HepG2 (cell line): ENCODE data around the gene SNU13. TPM values are rescaled to one million over a fixed set of nuclear protein-coding genes. Genes with fewer than 3 reads are reported as not detected.

Source experiments
- CHD2 ChIP-seq: IDR thresholded peaks from 2 replicates; pipeline ENCODE4 v1.6.1; 2011; ENCODE audit warnings: low read depth, low read length, improper control_type of control experiment
- CREM ChIP-seq, 2 experiments: sonication (generic) in 1 of 2; formaldehyde crosslinking in 1 of 2; IDR thresholded peaks; 2 replicates each; pipeline versions ENCODE4 v1.4.0 to v1.6.1; 2016 to 2020; ENCODE audit warnings: antibody characterized with exemption in 1 of 2, mild to moderate bottlenecking in 1 of 2, missing genetic modification reagents in 1 of 2
- NFYC ChIP-seq: IDR thresholded peaks from 2 replicates; pipeline ENCODE4 v1.6.1; 2016; ENCODE audit warnings: missing genetic modification reagents, missing compliant biosample characterization
- RFXAP ChIP-seq: sonication (generic); formaldehyde crosslinking; IDR thresholded peaks from 2 replicates; pipeline ENCODE4 v1.4.0; 2020; ENCODE audit warnings: missing genetic modification reagents, borderline replicate concordance
- SNAPC2 ChIP-seq: sonication (generic); formaldehyde crosslinking; IDR thresholded peaks from 2 replicates; pipeline ENCODE4 v1.8.1; 2022; ENCODE audit warnings: mild to moderate bottlenecking, missing genetic modification reagents
- SNRNP70 ChIP-seq: fragments of 200-400 bp; formaldehyde crosslinking; IDR thresholded peaks from 2 replicates; pipeline ENCODE4 v1.6.1; 2017; ENCODE audit warnings: mild to moderate bottlenecking, low read depth, low read length, moderate library complexity
- SYNCRIP ChIP-seq: fragments of 200-400 bp; formaldehyde crosslinking; IDR thresholded peaks from 2 replicates; pipeline ENCODE4 v1.6.1; 2018; ENCODE audit warnings: mild to moderate bottlenecking, low read depth, low read length; ENCODE audit not compliant: insufficient read depth
- TCF12 ChIP-seq, 2 experiments: fragments of 450-650 bp in 1 of 2; sonication (generic) in 1 of 2; formaldehyde crosslinking in 1 of 2; IDR thresholded peaks; 2 replicates each; pipeline versions ENCODE4 v1.6.1 to v1.8.0; 2017 to 2022; ENCODE audit warnings: antibody characterized with exemption in 1 of 2, mild to moderate bottlenecking in 1 of 2, missing genetic modification reagents in 1 of 2, moderate library complexity in 1 of 2
- ZFP36 ChIP-seq: fragments of 150-350 bp; IDR thresholded peaks from 2 replicates; pipeline ENCODE4 v1.6.1; 2018; ENCODE audit warnings: borderline replicate concordance, low read length, low read depth; ENCODE audit not compliant: partially characterized antibody
- ZNF251 ChIP-seq: sonication (generic); formaldehyde crosslinking; IDR thresholded peaks from 2 replicates; pipeline ENCODE4 v1.9.0; 2021; ENCODE audit warnings: mild to moderate bottlenecking, missing genetic modification reagents
- ZNF446 ChIP-seq: sonication (generic); formaldehyde crosslinking; IDR thresholded peaks from 2 replicates; pipeline ENCODE4 v1.5.0; 2020; ENCODE audit warnings: mild to moderate bottlenecking, missing genetic modification reagents
- ZNF530 ChIP-seq: sonication (generic); formaldehyde crosslinking; IDR thresholded peaks from 2 replicates; pipeline ENCODE4 v1.5.0; 2020; ENCODE audit warnings: low read depth, mild to moderate bottlenecking, missing genetic modification reagents
- ZNF615 ChIP-seq: sonication (generic); formaldehyde crosslinking; IDR thresholded peaks from 2 replicates; pipeline ENCODE4 v1.5.0; 2020; ENCODE audit warnings: mild to moderate bottlenecking, missing genetic modification reagents, borderline replicate concordance
- ZNF652 ChIP-seq: IDR thresholded peaks from 2 replicates; pipeline ENCODE4 v1.6.1; 2016; ENCODE audit warnings: low read depth, borderline replicate concordance
- ZNF670 ChIP-seq: sonication (generic); formaldehyde crosslinking; IDR thresholded peaks from 2 replicates; pipeline ENCODE4 v1.8.0; 2022; ENCODE audit warnings: mild to moderate bottlenecking, missing genetic modification reagents, borderline replicate concordance
- ZNF83 ChIP-seq: sonication (generic); formaldehyde crosslinking; IDR thresholded peaks from 2 replicates; pipeline ENCODE4 v1.4.0; 2020; ENCODE audit warnings: missing genetic modification reagents, mild to moderate bottlenecking, borderline replicate concordance
- polyA plus RNA-seq, 8 experiments: library from polyadenylated mRNA; depleted of rRNA in 3 of 8; stranded (reverse) in 7 of 8; unstranded in 1 of 8; fragments of >200 nt; fragmentation: Illumina TruSeq in 4 of 8; extraction: Trizol in 4 of 8; gene quantifications; 2 replicates each; pipeline versions ENCODE4 v1.2.1 to v1.2.3, GENCODE V29; 2011 to 2016; ENCODE audit warnings: low read depth in 4 of 8, missing spikeins in 1 of 8, mixed read lengths in 1 of 8; ENCODE audit not compliant: insufficient read depth in 1 of 8
- total RNA-seq, 5 experiments: library from RNA; depleted of rRNA; stranded (reverse); fragments of >200 nt; fragmentation: Illumina TruSeq; extraction: Trizol; gene quantifications; 2 replicates each; pipeline ENCODE4 v1.2.3, GENCODE V29; 2016; ENCODE audit warnings: low read depth in 1 of 5
- TF ChIP-seq, protein P1 (sequence below): sonication (generic); formaldehyde crosslinking; IDR thresholded peaks from 2 replicates; pipeline ENCODE4 v1.8.0; 2023; ENCODE audit warnings: mild to moderate bottlenecking, missing genetic modification reagents
- TF ChIP-seq, protein P2 (sequence below): sonication (generic); formaldehyde crosslinking; IDR thresholded peaks from 2 replicates; pipeline ENCODE4 v1.5.0; 2020; ENCODE audit warnings: mild to moderate bottlenecking, missing genetic modification reagents
- TF ChIP-seq, protein P3 (sequence below): sonication (generic); formaldehyde crosslinking; IDR thresholded peaks from 2 replicates; pipeline ENCODE4 v1.4.0; 2020; ENCODE audit warnings: missing genetic modification reagents, borderline replicate concordance
- TF ChIP-seq, protein P4 (sequence below): sonication (generic); IDR thresholded peaks from 2 replicates; pipeline ENCODE4 v1.6.1; 2016; ENCODE audit warnings: low read depth, borderline replicate concordance
- TF ChIP-seq, protein P5 (sequence below): sonication (generic); formaldehyde crosslinking; IDR thresholded peaks from 2 replicates; pipeline ENCODE4 v1.4.0; 2020; ENCODE audit warnings: missing genetic modification reagents

Gene SNU13
- total and polyA plus RNA-seq, 2 of the 13 experiments (the other 11 are each of a cell fraction or from before 2014, with no cell fraction given), result 203 to 287 TPM

DNA sequence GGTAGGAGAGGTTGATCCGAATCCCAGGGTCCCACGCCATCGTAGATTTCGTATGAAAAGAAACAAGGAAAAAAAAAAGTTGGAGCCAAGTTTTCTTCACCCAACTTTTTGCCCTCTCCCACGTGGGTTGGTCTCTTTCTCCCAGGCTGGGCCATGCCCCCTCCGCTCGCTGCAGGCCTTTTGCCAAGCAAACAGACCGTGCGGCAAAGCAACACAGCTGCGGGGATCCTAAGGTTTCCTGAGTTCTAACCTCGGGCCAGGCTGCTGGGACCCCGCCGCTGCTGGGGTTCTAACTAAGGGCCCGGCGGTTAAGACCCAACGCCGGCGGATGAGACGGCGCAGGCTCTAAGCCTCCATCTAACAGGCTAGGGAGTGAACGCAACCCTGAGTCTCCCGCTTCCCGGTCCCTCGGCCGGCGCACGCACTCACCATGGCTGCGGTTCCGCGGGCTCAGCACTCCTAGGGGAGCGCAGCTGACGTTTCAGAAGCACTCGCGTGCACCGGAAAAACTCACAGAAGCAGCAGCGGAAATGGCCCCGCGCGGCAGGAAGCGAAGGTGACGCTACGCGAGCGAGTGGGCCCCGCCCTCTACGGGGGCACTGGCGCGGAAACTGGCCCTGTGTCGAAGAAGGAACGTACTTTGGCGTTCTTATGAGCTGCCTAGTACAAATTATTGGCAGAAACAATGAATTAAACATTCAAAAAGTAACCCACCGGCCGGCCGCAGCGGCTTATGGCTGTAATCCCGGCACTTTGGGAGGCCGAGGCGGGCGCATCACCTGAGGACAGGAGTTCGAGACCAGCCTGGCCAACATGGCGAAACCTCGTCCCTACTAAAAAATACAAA is at the start of gene SNU13 (continued):
- TF ChIP-seq ZNF615 (CRISPR knock-in tag) (no peak), SYNCRIP (no peak), ZNF530 (CRISPR knock-in tag) (no peak), NFYC (CRISPR knock-in tag) (peak; percentile 39; the same call in 1 of the 2 replicates), ZNF446 (CRISPR knock-in tag) (no peak), RFXAP (CRISPR knock-in tag) (no peak), ZFP36 (no peak), ZNF251 (CRISPR knock-in tag) (no peak), CHD2 (no peak), SNAPC2 (peak; percentile 72), ZNF83 (CRISPR knock-in tag) (peak; percentile 32; the same call in 1 of the 2 replicates), CREM (IDR thresholded peaks at IDR 0.05) (peak; percentile 88), CREM (CRISPR knock-in tag; IDR thresholded peaks at IDR 0.05) (peak; percentile 59; the same call in 1 of the 2 replicates), TCF12 (IDR thresholded peaks at IDR 0.05) (no peak), TCF12 (CRISPR knock-in tag; IDR thresholded peaks at IDR 0.05) (no peak), SNRNP70 (no peak), ZNF652 (no peak), ZNF670 (CRISPR knock-in tag) (0 out of 2 replicates have a peak, but pooled peaks have one; percentile 21)
- TF ChIP-seq, protein P1, sequence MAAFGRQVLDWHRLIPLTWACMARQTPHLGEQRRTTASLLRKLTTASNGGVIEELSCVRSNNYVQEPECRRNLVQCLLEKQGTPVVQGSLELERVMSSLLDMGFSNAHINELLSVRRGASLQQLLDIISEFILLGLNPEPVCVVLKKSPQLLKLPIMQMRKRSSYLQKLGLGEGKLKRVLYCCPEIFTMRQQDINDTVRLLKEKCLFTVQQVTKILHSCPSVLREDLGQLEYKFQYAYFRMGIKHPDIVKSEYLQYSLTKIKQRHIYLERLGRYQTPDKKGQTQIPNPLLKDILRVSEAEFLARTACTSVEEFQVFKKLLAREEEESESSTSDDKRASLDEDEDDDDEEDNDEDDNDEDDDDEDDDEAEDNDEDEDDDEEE (CRISPR knock-in tag), result 0 out of 2 replicates have a peak, but pooled peaks have one; percentile 13
- TF ChIP-seq, protein P2, sequence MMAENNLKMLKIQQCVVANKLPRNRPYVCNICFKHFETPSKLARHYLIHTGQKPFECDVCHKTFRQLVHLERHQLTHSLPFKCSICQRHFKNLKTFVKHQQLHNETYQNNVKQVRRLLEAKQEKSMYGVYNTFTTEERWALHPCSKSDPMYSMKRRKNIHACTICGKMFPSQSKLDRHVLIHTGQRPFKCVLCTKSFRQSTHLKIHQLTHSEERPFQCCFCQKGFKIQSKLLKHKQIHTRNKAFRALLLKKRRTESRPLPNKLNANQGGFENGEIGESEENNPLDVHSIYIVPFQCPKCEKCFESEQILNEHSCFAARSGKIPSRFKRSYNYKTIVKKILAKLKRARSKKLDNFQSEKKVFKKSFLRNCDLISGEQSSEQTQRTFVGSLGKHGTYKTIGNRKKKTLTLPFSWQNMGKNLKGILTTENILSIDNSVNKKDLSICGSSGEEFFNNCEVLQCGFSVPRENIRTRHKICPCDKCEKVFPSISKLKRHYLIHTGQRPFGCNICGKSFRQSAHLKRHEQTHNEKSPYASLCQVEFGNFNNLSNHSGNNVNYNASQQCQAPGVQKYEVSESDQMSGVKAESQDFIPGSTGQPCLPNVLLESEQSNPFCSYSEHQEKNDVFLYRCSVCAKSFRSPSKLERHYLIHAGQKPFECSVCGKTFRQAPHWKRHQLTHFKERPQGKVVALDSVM (CRISPR knock-in tag), result no peak
- TF ChIP-seq, protein P3, sequence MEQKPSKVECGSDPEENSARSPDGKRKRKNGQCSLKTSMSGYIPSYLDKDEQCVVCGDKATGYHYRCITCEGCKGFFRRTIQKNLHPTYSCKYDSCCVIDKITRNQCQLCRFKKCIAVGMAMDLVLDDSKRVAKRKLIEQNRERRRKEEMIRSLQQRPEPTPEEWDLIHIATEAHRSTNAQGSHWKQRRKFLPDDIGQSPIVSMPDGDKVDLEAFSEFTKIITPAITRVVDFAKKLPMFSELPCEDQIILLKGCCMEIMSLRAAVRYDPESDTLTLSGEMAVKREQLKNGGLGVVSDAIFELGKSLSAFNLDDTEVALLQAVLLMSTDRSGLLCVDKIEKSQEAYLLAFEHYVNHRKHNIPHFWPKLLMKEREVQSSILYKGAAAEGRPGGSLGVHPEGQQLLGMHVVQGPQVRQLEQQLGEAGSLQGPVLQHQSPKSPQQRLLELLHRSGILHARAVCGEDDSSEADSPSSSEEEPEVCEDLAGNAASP (CRISPR knock-in tag), result peak; percentile 66; the same call in 1 of the 2 replicates
- TF ChIP-seq, protein P4, sequence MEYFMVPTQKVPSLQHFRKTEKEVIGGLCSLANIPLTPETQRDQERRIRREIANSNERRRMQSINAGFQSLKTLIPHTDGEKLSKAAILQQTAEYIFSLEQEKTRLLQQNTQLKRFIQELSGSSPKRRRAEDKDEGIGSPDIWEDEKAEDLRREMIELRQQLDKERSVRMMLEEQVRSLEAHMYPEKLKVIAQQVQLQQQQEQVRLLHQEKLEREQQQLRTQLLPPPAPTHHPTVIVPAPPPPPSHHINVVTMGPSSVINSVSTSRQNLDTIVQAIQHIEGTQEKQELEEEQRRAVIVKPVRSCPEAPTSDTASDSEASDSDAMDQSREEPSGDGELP, result peak; percentile 78
- TF ChIP-seq, protein P5, sequence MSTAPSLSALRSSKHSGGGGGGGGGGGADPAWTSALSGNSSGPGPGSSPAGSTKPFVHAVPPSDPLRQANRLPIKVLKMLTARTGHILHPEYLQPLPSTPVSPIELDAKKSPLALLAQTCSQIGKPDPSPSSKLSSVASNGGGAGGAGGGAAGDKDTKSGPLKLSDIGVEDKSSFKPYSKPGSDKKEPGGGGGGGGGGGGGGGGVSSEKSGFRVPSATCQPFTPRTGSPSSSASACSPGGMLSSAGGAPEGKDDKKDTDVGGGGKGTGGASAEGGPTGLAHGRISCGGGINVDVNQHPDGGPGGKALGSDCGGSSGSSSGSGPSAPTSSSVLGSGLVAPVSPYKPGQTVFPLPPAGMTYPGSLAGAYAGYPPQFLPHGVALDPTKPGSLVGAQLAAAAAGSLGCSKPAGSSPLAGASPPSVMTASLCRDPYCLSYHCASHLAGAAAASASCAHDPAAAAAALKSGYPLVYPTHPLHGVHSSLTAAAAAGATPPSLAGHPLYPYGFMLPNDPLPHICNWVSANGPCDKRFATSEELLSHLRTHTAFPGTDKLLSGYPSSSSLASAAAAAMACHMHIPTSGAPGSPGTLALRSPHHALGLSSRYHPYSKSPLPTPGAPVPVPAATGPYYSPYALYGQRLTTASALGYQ (CRISPR knock-in tag), result peak; percentile 62
